H1 (cell line): ENCODE results near the gene TRDN. TPM values are rescaled to one million over a fixed set of nuclear protein-coding genes. Genes with fewer than 3 reads are reported as not detected.

Experiments used
- CTCF ChIA-PET: fragments of 300-600 bp; sonication (Branson Sonifier 250); formaldehyde crosslinking; loops from one replicate; lab custom pipeline; 2021; ENCODE audit not compliant: partially characterized antibody; lab: Charles Lee
- POLR2A ChIA-PET: fragments of 300-600 bp; sonication (Branson Sonifier 250); formaldehyde crosslinking; loops from one replicate; lab custom pipeline; 2021; ENCODE audit warnings: inconsistent platforms; ENCODE audit not compliant: partially characterized antibody; lab: Charles Lee
- DNase-seq, 2 experiments: peaks; one replicate each; pipeline versions ENCODE4 v3.0.0 to v3.0.0-alpha.2; 2010 to 2022; ENCODE audit warnings: low spot score in 2 of 2, low read depth in 1 of 2, mixed read lengths in 1 of 2
- FAIRE-seq: peaks from 2 replicates; lab custom pipeline; 2011; peaks lifted over from hg19 to GRCh38; lab: Jason Lieb, UNC
- H2AFZ ChIP-seq: 2 replicates; pipeline ENCODE4 v1.8.1; 2012; ENCODE audit warnings: low read length, inconsistent platforms
- H2AK5ac ChIP-seq: 2 replicates; pipeline ENCODE4 v1.6.1; 2013; ENCODE audit warnings: low read depth, low read length
- H2BK120ac ChIP-seq: replicated peaks from 2 replicates; pipeline ENCODE3; 2013; ENCODE audit warnings: low read depth, low read length, inconsistent platforms
- H2BK12ac ChIP-seq: 2 replicates; pipeline ENCODE4 v1.6.1; 2013; ENCODE audit warnings: low read depth, low read length
- H2BK15ac ChIP-seq: 2 replicates; pipeline ENCODE4 v1.6.1; 2013; ENCODE audit warnings: low read length
- H2BK20ac ChIP-seq: 2 replicates; pipeline ENCODE4 v1.6.1; 2013; ENCODE audit warnings: low read length
- H2BK5ac ChIP-seq: 2 replicates; pipeline ENCODE4 v1.6.1; 2013; ENCODE audit warnings: low read depth, low read length
- H3K14ac ChIP-seq: 2 replicates; pipeline ENCODE4 v1.6.1; 2013; ENCODE audit warnings: inconsistent platforms; ENCODE audit not compliant: insufficient read length
- H3K18ac ChIP-seq: 2 replicates; pipeline ENCODE4 v1.6.1; 2013; ENCODE audit warnings: low read length; ENCODE audit errors: extremely low read depth
- H3K23ac ChIP-seq: 2 replicates; pipeline ENCODE4 v1.6.1; 2013; ENCODE audit warnings: inconsistent platforms; ENCODE audit not compliant: insufficient read length
- H3K23me2 ChIP-seq: 2 replicates; pipeline ENCODE4 v1.6.1; 2013; ENCODE audit warnings: low read depth, low read length
- H3K27ac ChIP-seq: 2 replicates; pipeline ENCODE4 v1.6.1; 2011; ENCODE audit warnings: low read depth, low read length, inconsistent platforms
- H3K27me3 ChIP-seq, 4 experiments: replicated peaks in 1 of 4; 1 replicate in 1 of 4; 2 replicates in 3 of 4; pipeline versions ENCODE4 v1.6.1 to v1.8.1; 2011 to 2013; ENCODE audit warnings: low read length in 3 of 4, mild to moderate bottlenecking in 3 of 4, inconsistent platforms in 2 of 4, mixed read lengths in 2 of 4, moderate library complexity in 1 of 4; ENCODE audit not compliant: control insufficient read depth in 3 of 4, insufficient read depth in 3 of 4; ENCODE audit errors: extremely low read depth in 1 of 4
- H3K36me3 ChIP-seq, 4 experiments: 2 replicates each; pipeline versions ENCODE4 v1.6.1 to v1.8.1; 2011 to 2013; ENCODE audit warnings: mild to moderate bottlenecking in 4 of 4, low read length in 3 of 4, moderate library complexity in 2 of 4, control low read depth in 1 of 4, inconsistent platforms in 1 of 4; ENCODE audit not compliant: insufficient read depth in 4 of 4, control insufficient read depth in 2 of 4
- H3K4ac ChIP-seq: replicated peaks from 2 replicates; pipeline ENCODE3; 2013; ENCODE audit warnings: low read length, low read depth, mixed read lengths, inconsistent platforms; ENCODE audit not compliant: insufficient read length
- H3K4me1 ChIP-seq, 4 experiments: replicated peaks in 1 of 4; 1 replicate in 1 of 4; 2 replicates in 3 of 4; pipeline versions ENCODE4 v1.6.1 to v1.8.1; 2011 to 2013; ENCODE audit warnings: low read length in 3 of 4, inconsistent platforms in 2 of 4, mixed read lengths in 1 of 4; ENCODE audit not compliant: insufficient read depth in 4 of 4, control insufficient read depth in 3 of 4
- H3K4me2 ChIP-seq, 2 experiments: 2 replicates each; pipeline versions ENCODE4 v1.6.1 to v1.8.1; 2011 to 2013; ENCODE audit warnings: low read depth in 2 of 2, low read length in 2 of 2, control low read depth in 1 of 2, inconsistent platforms in 1 of 2, mild to moderate bottlenecking in 1 of 2; ENCODE audit not compliant: insufficient read depth in 1 of 2
- H3K4me3 ChIP-seq, 4 experiments: fragments of 200-600, 300-600 bp in 1 of 4; sonication (generic), shearing (Covaris generic), sonication (Bioruptor Twin) in 1 of 4; 2 replicates each; pipeline versions ENCODE4 v1.5.1 to v1.8.1; 2011 to 2016; ENCODE audit warnings: low read length in 4 of 4, low read depth in 3 of 4, control low read depth in 2 of 4, inconsistent platforms in 2 of 4, mild to moderate bottlenecking in 2 of 4, mixed read lengths in 1 of 4, moderate library complexity in 1 of 4; ENCODE audit not compliant: insufficient read depth in 2 of 4; ENCODE audit errors: extremely low read depth in 1 of 4
- H3K56ac ChIP-seq: replicated peaks from 2 replicates; pipeline ENCODE3; 2013; ENCODE audit warnings: low read depth, mild to moderate bottlenecking, mixed read lengths, low read length, inconsistent platforms; ENCODE audit not compliant: insufficient read length
- H3K79me1 ChIP-seq: 2 replicates; pipeline ENCODE4 v1.6.1; 2013; ENCODE audit warnings: low read depth, low read length, control low read depth
- H3K79me2 ChIP-seq, 2 experiments: 2 replicates each; pipeline versions ENCODE4 v1.6.1 to v1.8.1; 2012 to 2013; ENCODE audit warnings: low read length in 2 of 2, mild to moderate bottlenecking in 2 of 2, inconsistent platforms in 1 of 2; ENCODE audit not compliant: insufficient read depth in 2 of 2, control insufficient read depth in 1 of 2
- H3K9ac ChIP-seq, 4 experiments: replicated peaks in 1 of 4; 1 replicate in 1 of 4; 2 replicates in 3 of 4; pipeline versions ENCODE4 v1.6.1 to v1.8.1; 2011 to 2013; ENCODE audit warnings: low read depth in 3 of 4, low read length in 3 of 4, control low read depth in 2 of 4, mild to moderate bottlenecking in 2 of 4, moderate library complexity in 2 of 4, inconsistent platforms in 1 of 4; ENCODE audit errors: extremely low read depth in 1 of 4
- H3K9me3 ChIP-seq, 2 experiments: 2 replicates each; pipeline versions ENCODE4 v1.6.1 to v1.8.1; 2012 to 2013; ENCODE audit warnings: mild to moderate bottlenecking in 2 of 2, moderate library complexity in 2 of 2, control low read depth in 1 of 2, inconsistent platforms in 1 of 2, low read depth in 1 of 2, low read length in 1 of 2, mixed read lengths in 1 of 2; ENCODE audit not compliant: insufficient read depth in 2 of 2
- H4K20me1 ChIP-seq, 2 experiments: replicated peaks in 1 of 2; 2 replicates each; pipeline versions ENCODE3 to v1.8.1; 2011 to 2013; ENCODE audit warnings: inconsistent platforms in 2 of 2, low read length in 2 of 2, mild to moderate bottlenecking in 1 of 2; ENCODE audit not compliant: insufficient read depth in 2 of 2, control insufficient read depth in 1 of 2
- H4K5ac ChIP-seq: 2 replicates; pipeline ENCODE4 v1.6.1; 2013; ENCODE audit warnings: low read length, low read depth, mixed read lengths, inconsistent platforms; ENCODE audit not compliant: insufficient read length
- H4K8ac ChIP-seq: 2 replicates; pipeline ENCODE4 v1.8.0; 2013; ENCODE audit warnings: mild to moderate bottlenecking, moderate library complexity, low read length, inconsistent platforms; ENCODE audit not compliant: insufficient read depth; ENCODE audit errors: extremely low read depth
- H4K91ac ChIP-seq: replicated peaks from 2 replicates; pipeline ENCODE3; 2013; ENCODE audit warnings: low read length, mixed read lengths, inconsistent platforms; ENCODE audit not compliant: insufficient read length
- CBX8 ChIP-seq: fragments of 300-800, 300-1000 bp; sonication (generic); IDR thresholded peaks from 2 replicates; pipeline ENCODE4 v1.7.1; 2016; ENCODE audit warnings: low read depth, low read length, borderline replicate concordance
- CREB1 ChIP-seq: IDR thresholded peaks from 2 replicates; pipeline ENCODE4 v1.6.1; 2012; ENCODE audit warnings: inconsistent platforms
- E2F6 ChIP-seq: IDR thresholded peaks from 2 replicates; pipeline ENCODE4 v1.6.1; 2012; ENCODE audit warnings: inconsistent platforms
- JUND ChIP-seq: IDR thresholded peaks from 2 replicates; pipeline ENCODE4 v1.6.1; 2011; ENCODE audit warnings: mild to moderate bottlenecking, improper control_type of control experiment, low read length
- KDM1A ChIP-seq: fragments of 200-600, 300-600 bp; sonication (generic); IDR thresholded peaks from 2 replicates; pipeline ENCODE4 v1.7.1; 2016; ENCODE audit warnings: mild to moderate bottlenecking, low read length, borderline replicate concordance
- PHF8 ChIP-seq: fragments of 200-600 bp; sonication (generic); conservative IDR thresholded peaks from 2 replicates; pipeline ENCODE4 v1.7.1; 2012; ENCODE audit warnings: low read depth, mild to moderate bottlenecking, inconsistent platforms, low read length, moderate library complexity
- RAD21 ChIP-seq, 2 experiments: IDR thresholded peaks in 1 of 2; conservative IDR thresholded peaks in 1 of 2; 2 replicates each; pipeline ENCODE4 v1.6.1; 2011; ENCODE audit warnings: low read depth in 2 of 2, low read length in 2 of 2, improper control_type of control experiment in 1 of 2, inconsistent platforms in 1 of 2, mild to moderate bottlenecking in 1 of 2, moderate library complexity in 1 of 2
- RNF2 ChIP-seq: fragments of 200-900, 300-1000 bp; sonication (generic); IDR thresholded peaks from 2 replicates; pipeline ENCODE4 v1.7.1; 2016; ENCODE audit warnings: borderline replicate concordance, low read depth, mild to moderate bottlenecking, antibody characterized with exemption, low read length; ENCODE audit not compliant: poor library complexity, severe bottlenecking; ENCODE audit errors: missing control alignments
- RXRA ChIP-seq: IDR thresholded peaks from 2 replicates; pipeline ENCODE4 v1.6.1; 2011; ENCODE audit warnings: low read depth, mild to moderate bottlenecking, low read length, moderate library complexity; ENCODE audit not compliant: insufficient read depth
- SIN3A ChIP-seq, 2 experiments: IDR thresholded peaks in 1 of 2; conservative IDR thresholded peaks in 1 of 2; 2 replicates each; pipeline ENCODE4 v1.6.1; 2011 to 2012; ENCODE audit warnings: low read length in 2 of 2, improper control_type of control experiment in 1 of 2, low read depth in 1 of 2, mild to moderate bottlenecking in 1 of 2
- TBP ChIP-seq: IDR thresholded peaks from 2 replicates; pipeline ENCODE4 v1.6.1; 2011; ENCODE audit warnings: low read depth, low read length, improper control_type of control experiment
- YY1 ChIP-seq: IDR thresholded peaks from 2 replicates; pipeline ENCODE4 v1.6.1; 2011; ENCODE audit warnings: low read depth, mild to moderate bottlenecking, low read length
- WGBS, 2 experiments: shearing (Covaris generic) in 1 of 2; methylation state at CpG; one replicate each; pipeline versions ENCODE4 v1.1.6 to v1.1.7; 2013 to 2015; ENCODE audit warnings: low lambda C conversion rate in 2 of 2, mixed read lengths in 2 of 2, inconsistent platforms in 1 of 2, low coverage in 1 of 2, missing lambda C conversion rate in 1 of 2; ENCODE audit not compliant: insufficient replicate concordance in 2 of 2, insufficient coverage in 1 of 2, insufficient read length in 1 of 2; ENCODE audit errors: extremely low coverage in 1 of 2, missing lambda C conversion rate in 1 of 2; 5-methylcytosine and 5-hydroxymethylcytosine counted together
- polyA plus RNA-seq, 7 experiments: library from polyadenylated mRNA; depleted of rRNA in 3 of 7; stranded (reverse) in 5 of 7; unstranded in 2 of 7; fragments of >200 nt in 5 of 7; fragments of 200-250 nt in 2 of 7; gene quantifications; 1 replicate in 5 of 7; 2 replicates in 1 of 7; 4 replicates in 1 of 7; pipeline versions ENCODE4 v1.2.1 to v1.2.3, GENCODE V29; 2011 to 2013; ENCODE audit warnings: missing spikeins in 2 of 7, mixed read lengths in 2 of 7
- total RNA-seq: library from RNA; stranded (reverse); fragmentation: NEBNext Ultra II Directional; extraction: Animal tissue kit (Norgen Biotek cat#: 25700); gene quantifications from 2 replicates; pipeline ENCODE4 v1.2.1, GENCODE V29; 2021

Gene TRDN
- total and polyA plus RNA-seq, 2 of the 8 experiments (the other 6 are each of a cell fraction or from before 2014, with no cell fraction given), result 1.6 to 41.6 TPM

GRCh38 chr6:123240626-123241025 lies 396.1 kb downstream of the TRDN start:
- TF ChIP-seq RXRA (no peak), E2F6 (no peak), YY1 (no peak), CBX8 (no peak), JUND (no peak), SIN3A (conservative IDR thresholded peaks at IDR 0.05 in 1 of 2, IDR thresholded peaks at IDR 0.05 in 1 of 2; ENCODE audit: low read depth in 1 of 2, low read length in 2 of 2) (no peak), CREB1 (no peak), KDM1A (no peak), PHF8 (no peak), TBP (no peak), RAD21 (IDR thresholded peaks at IDR 0.05 in 1 of 2, conservative IDR thresholded peaks at IDR 0.05 in 1 of 2; ENCODE audit: low read depth in 2 of 2, low read length in 2 of 2) (no peak), RNF2 (no peak)
- TF ChIP-seq, all 59 proteins: peak for 0
- no peaks in the 10 kb centered on the region for H3K79me1 ChIP-seq
- H4K91ac ChIP-seq, result no peak overlapping the region
- H4K8ac ChIP-seq, result no peak overlapping the region
- H2BK15ac ChIP-seq, result no peak overlapping the region
- H2BK5ac ChIP-seq, result no peak overlapping the region
- no peaks in the 10 kb centered on the region for H3K9me3 ChIP-seq
- H3K9ac ChIP-seq, result no peak overlapping the region
- H4K5ac ChIP-seq, result no peak overlapping the region
- ChIA-PET POLR2A (no interaction called here), CTCF (no interaction called here)
- H3K4me2 ChIP-seq, result no peak overlapping the region
- DNase-seq (no peak), FAIRE-seq (no peak)
- 88% methylated on average over 1 of the region's 1 CpG; no CpG with 5 or more reads in 1 of the 2 experiments for WGBS, 2 experiments
- no peak overlapping the region for H3K18ac ChIP-seq
- H4K20me1 ChIP-seq, result no peaks in the 10 kb centered on the region
- H3K27ac ChIP-seq, result no peak overlapping the region
- H3K36me3 ChIP-seq, result no peaks in the 10 kb centered on the region
- H3K23ac ChIP-seq, result no peak overlapping the region
- H2AK5ac ChIP-seq, result no peak overlapping the region
- no peak overlapping the region for H2BK120ac ChIP-seq
- no peak overlapping the region for H3K14ac ChIP-seq
- H2BK12ac ChIP-seq, result no peak overlapping the region
- H3K79me2 ChIP-seq, result no peaks in the 10 kb centered on the region
- peaks cover 0 to 1% (median 0%) of the 10 kb centered on the region in 4 experiments; a peak in 1 of 7 replicates for H3K27me3 ChIP-seq
- no peak overlapping the region for H3K56ac ChIP-seq
- no peak overlapping the region for H2AFZ ChIP-seq
- no peak overlapping the region for H2BK20ac ChIP-seq
- no peak overlapping the region for H3K4ac ChIP-seq
- H3K23me2 ChIP-seq, result no peaks in the 10 kb centered on the region
- H3K4me3 ChIP-seq, result no peak overlapping the region
- H3K4me1 ChIP-seq, result no peaks in the 10 kb centered on the region
